Left ventricle myocardium inferior (tissue), 1 donor: ENCODE data around the gene MRS2. TPM values are rescaled to one million over a fixed set of nuclear protein-coding genes. Genes with fewer than 3 reads are reported as not detected.

Source experiments
- DNase-seq: peaks from one replicate; pipeline ENCODE4 v3.0.0-alpha.2; 2020
- H3K27ac ChIP-seq: fragments of 200-600 bp; replicated peaks from 2 replicates; pipeline ENCODE4 v1.8.0; 2021
- H3K27me3 ChIP-seq: fragments of 200-600 bp; 2 replicates; pipeline ENCODE4 v1.8.0; 2021; ENCODE audit warnings: low read depth
- H3K36me3 ChIP-seq: fragments of 200-600 bp; 2 replicates; pipeline ENCODE4 v1.8.0; 2021
- H3K4me1 ChIP-seq: fragments of 200-600 bp; 2 replicates; pipeline ENCODE4 v1.8.0; 2021
- H3K4me3 ChIP-seq: fragments of 200-600 bp; 2 replicates; pipeline ENCODE4 v1.8.0; 2021; ENCODE audit warnings: mild to moderate bottlenecking, moderate library complexity
- H3K9me3 ChIP-seq: fragments of 200-600 bp; replicated peaks from 2 replicates; pipeline ENCODE4 v1.8.0; 2021
- intact Hi-C: fragments of 100-400 bp; cut with micrococcal nuclease; formaldehyde crosslinking; loops from one replicate; pipeline ENCODE4 v1.11.0; 2022
- total RNA-seq: library from RNA; stranded (reverse); fragmentation: NEBNext Ultra II Directional; extraction: Animal tissue kit (Norgen Biotek cat#: 25700); gene quantifications from one replicate; pipeline ENCODE4 v1.2.1, GENCODE V29; 2021
- TF ChIP-seq, protein P1 (sequence below): fragments of 200-600 bp; IDR thresholded peaks from 2 replicates; pipeline ENCODE4 v1.8.0; 2021; ENCODE audit warnings: antibody characterized with exemption, mild to moderate bottlenecking, borderline replicate concordance
- donor health status: DM: no; HTN: yes; CAD: no; lungs with severe emphysema.

The MRS2 gene
- total RNA-seq, 1 donor from 2014 or later = 44.7 TPM

- DNase-seq = no peak
- Histone ChIP-seq H3K27me3 (no peaks in the 10 kb centered on the region), H3K4me3 (no peak overlapping the region), H3K4me1 (no peaks in the 10 kb centered on the region), H3K9me3 (no peaks in the 10 kb centered on the region), H3K27ac (no peak overlapping the region), H3K36me3 (no peaks in the 10 kb centered on the region)
- TF ChIP-seq, protein P1, sequence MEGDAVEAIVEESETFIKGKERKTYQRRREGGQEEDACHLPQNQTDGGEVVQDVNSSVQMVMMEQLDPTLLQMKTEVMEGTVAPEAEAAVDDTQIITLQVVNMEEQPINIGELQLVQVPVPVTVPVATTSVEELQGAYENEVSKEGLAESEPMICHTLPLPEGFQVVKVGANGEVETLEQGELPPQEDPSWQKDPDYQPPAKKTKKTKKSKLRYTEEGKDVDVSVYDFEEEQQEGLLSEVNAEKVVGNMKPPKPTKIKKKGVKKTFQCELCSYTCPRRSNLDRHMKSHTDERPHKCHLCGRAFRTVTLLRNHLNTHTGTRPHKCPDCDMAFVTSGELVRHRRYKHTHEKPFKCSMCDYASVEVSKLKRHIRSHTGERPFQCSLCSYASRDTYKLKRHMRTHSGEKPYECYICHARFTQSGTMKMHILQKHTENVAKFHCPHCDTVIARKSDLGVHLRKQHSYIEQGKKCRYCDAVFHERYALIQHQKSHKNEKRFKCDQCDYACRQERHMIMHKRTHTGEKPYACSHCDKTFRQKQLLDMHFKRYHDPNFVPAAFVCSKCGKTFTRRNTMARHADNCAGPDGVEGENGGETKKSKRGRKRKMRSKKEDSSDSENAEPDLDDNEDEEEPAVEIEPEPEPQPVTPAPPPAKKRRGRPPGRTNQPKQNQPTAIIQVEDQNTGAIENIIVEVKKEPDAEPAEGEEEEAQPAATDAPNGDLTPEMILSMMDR = no peak
- intact Hi-C loops = no loop called here
Measured at GRCh38 chr6:24441599-24441904, 38.8 kb downstream of the MRS2 start.

DNA sequence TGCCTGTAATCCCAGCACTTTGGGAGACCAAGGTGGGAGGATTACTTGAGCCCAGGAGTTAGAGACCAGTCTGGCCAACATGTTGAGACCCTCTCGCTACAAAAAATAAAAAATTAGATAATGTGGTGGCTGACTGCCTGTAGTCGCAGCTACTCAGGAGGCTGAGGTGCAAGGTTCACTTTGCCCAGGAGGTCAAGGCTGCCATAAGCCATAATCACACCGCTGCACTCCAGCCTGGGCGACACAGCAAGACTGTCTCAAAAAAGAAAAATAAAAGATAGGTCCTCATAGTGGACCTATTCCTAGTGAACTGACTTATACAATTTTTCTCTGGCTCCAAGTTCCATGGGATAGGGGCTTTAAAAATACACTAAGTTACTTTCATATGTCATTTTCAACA is 41.9 kb downstream of the MRS2 start:
- Histone ChIP-seq H3K4me3 (no peak overlapping the region), H3K27ac (no peak overlapping the region), H3K9me3 (no peaks in the 10 kb centered on the region), H3K36me3 (no peaks in the 10 kb centered on the region), H3K27me3 (no peaks in the 10 kb centered on the region), H3K4me1 (no peaks in the 10 kb centered on the region)
- intact Hi-C loops = no loop called here
- DNase-seq = no peak
- TF ChIP-seq, protein P1 = no peak

DNA sequence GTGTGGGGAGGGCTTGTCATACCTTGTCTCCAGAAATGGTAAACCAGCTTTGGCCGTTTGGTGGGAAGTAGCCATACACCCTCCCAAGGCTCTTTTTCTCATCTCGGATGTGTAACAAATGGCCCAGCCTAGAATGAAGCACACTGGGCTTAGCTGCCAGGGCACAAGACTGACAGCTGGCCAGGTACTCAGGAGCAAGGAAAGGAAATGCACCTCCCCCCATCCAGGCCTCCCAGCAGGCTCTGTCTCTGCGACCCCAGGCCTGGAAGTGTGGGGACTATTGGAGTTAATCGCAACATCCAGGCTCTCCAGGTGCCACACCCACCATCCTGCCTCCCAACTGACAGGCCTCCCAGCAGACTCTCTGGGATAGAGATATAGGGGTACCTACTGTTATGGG is 43.0 kb downstream of the MRS2 start:
- Histone ChIP-seq H3K4me3 (no peak overlapping the region), H3K36me3 (no peaks in the 10 kb centered on the region), H3K27ac (no peak overlapping the region), H3K4me1 (no peaks in the 10 kb centered on the region), H3K9me3 (no peaks in the 10 kb centered on the region), H3K27me3 (no peaks in the 10 kb centered on the region)
- DNase-seq = no peak
- intact Hi-C loops = no loop called here
- TF ChIP-seq, protein P1 = no peak

- DNase-seq = no peak
- H3K4me1 ChIP-seq = no peaks in the 10 kb centered on the region
- H3K27ac ChIP-seq = no peak overlapping the region
- TF ChIP-seq, protein P1 = no peak
- H3K36me3 ChIP-seq = no peaks in the 10 kb centered on the region
- H3K9me3 ChIP-seq = no peaks in the 10 kb centered on the region
- no peak overlapping the region for H3K4me3 ChIP-seq
- H3K27me3 ChIP-seq = no peaks in the 10 kb centered on the region
- intact Hi-C loops = no loop called here
Measured at GRCh38 chr6:24446670-24447069, 43.9 kb downstream of the MRS2 start.

- Histone ChIP-seq H3K27me3 (no peaks in the 10 kb centered on the region), H3K4me3 (no peak overlapping the region), H3K36me3 (no peaks in the 10 kb centered on the region), H3K27ac (no peak overlapping the region), H3K4me1 (no peaks in the 10 kb centered on the region), H3K9me3 (no peaks in the 10 kb centered on the region)
- DNase-seq = no peak
- intact Hi-C loops = no loop called here
- TF ChIP-seq, protein P1 = no peak
Measured at GRCh38 chr6:24448396-24448795, 45.7 kb downstream of the MRS2 start.

- no peak overlapping the region for H3K4me3 ChIP-seq
- TF ChIP-seq, protein P1 = no peak
- no peaks in the 10 kb centered on the region for H3K9me3 ChIP-seq
- no peaks in the 10 kb centered on the region for H3K27me3 ChIP-seq
- no peak for DNase-seq
- H3K27ac ChIP-seq = no peak overlapping the region
- no peaks in the 10 kb centered on the region for H3K4me1 ChIP-seq
- H3K36me3 ChIP-seq = no peaks in the 10 kb centered on the region
- intact Hi-C loops = no loop called here
Measured at GRCh38 chr6:24448828-24449525, 46.2 kb downstream of the MRS2 start.
